CD8-positive, alpha-beta memory T cell (primary cell): ENCODE data around the gene ABRACL. TPM values are rescaled to one million over a fixed set of nuclear protein-coding genes. Genes with fewer than 3 reads are reported as not detected.

ENCODE experiments used
- CTCF ChIA-PET: fragments of 350-600 bp; sonication (Branson Sonifier 250); formaldehyde crosslinking; loops from one replicate; lab custom pipeline; 2021; ENCODE audit warnings: antibody characterized with exemption; lab: Charles Lee
- POLR2A ChIA-PET: fragments of 350-600 bp; sonication (Branson Sonifier 250); formaldehyde crosslinking; loops from one replicate; lab custom pipeline; 2021; ENCODE audit warnings: antibody characterized with exemption; lab: Charles Lee
- DNase-seq, 5 donors: peaks; one replicate each; pipeline versions ENCODE4 v3.0.0 to v3.0.0-alpha.2; 2020 to 2022; ENCODE audit warnings: mixed read lengths in 1 of 5
- H3K27ac ChIP-seq: one replicate; pipeline ENCODE4 v1.7.0; 2013; ENCODE audit warnings: low read depth, mild to moderate bottlenecking, low read length, moderate library complexity
- H3K27me3 ChIP-seq: 2 replicates; pipeline ENCODE4 v1.7.0; 2013; ENCODE audit warnings: low read length, mild to moderate bottlenecking; ENCODE audit not compliant: insufficient read depth, poor library complexity, severe bottlenecking
- H3K36me3 ChIP-seq: 2 replicates; pipeline ENCODE4 v1.7.0; 2013; ENCODE audit warnings: mild to moderate bottlenecking, low read length, moderate library complexity; ENCODE audit not compliant: insufficient read depth
- H3K4me1 ChIP-seq: 2 replicates; pipeline ENCODE4 v1.7.0; 2013; ENCODE audit warnings: mild to moderate bottlenecking, low read length, moderate library complexity; ENCODE audit not compliant: insufficient read depth
- H3K4me3 ChIP-seq: 2 replicates; pipeline ENCODE4 v1.7.0; 2013; ENCODE audit warnings: mild to moderate bottlenecking, low read length
- H3K9me3 ChIP-seq: 2 replicates; pipeline ENCODE4 v1.7.0; 2013; ENCODE audit warnings: mild to moderate bottlenecking, low read length
- H3K27ac Mint-ChIP-seq, 8 donors: one replicate each; pipeline ENCODE4 v1.8.0; 2020 to 2021; ENCODE audit warnings: mixed read lengths in 8 of 8, mild to moderate bottlenecking in 6 of 8, inconsistent platforms in 3 of 8, moderate library complexity in 3 of 8
- H3K27me3 Mint-ChIP-seq, 2 donors: one replicate each; pipeline ENCODE4 v1.8.0; 2020 to 2021; ENCODE audit warnings: mixed read lengths in 2 of 2, mild to moderate bottlenecking in 1 of 2, moderate library complexity in 1 of 2
- H3K36me3 Mint-ChIP-seq, 3 donors: one replicate each; pipeline ENCODE4 v1.8.0; 2020 to 2021; ENCODE audit warnings: mixed read lengths in 3 of 3, inconsistent platforms in 1 of 3, mild to moderate bottlenecking in 1 of 3
- H3K4me1 Mint-ChIP-seq, 3 donors: one replicate each; pipeline ENCODE4 v1.8.0; 2020 to 2021; ENCODE audit warnings: mixed read lengths in 3 of 3, inconsistent platforms in 1 of 3, mild to moderate bottlenecking in 1 of 3
- H3K4me3 Mint-ChIP-seq, 7 donors: one replicate each; pipeline ENCODE4 v1.8.0; 2020 to 2021; ENCODE audit warnings: mixed read lengths in 7 of 7, mild to moderate bottlenecking in 6 of 7, moderate library complexity in 4 of 7, inconsistent platforms in 2 of 7
- H3K9me3 Mint-ChIP-seq, 5 donors: one replicate each; pipeline ENCODE4 v1.8.0; 2020 to 2022; ENCODE audit warnings: mixed read lengths in 5 of 5, mild to moderate bottlenecking in 3 of 5, moderate library complexity in 2 of 5, inconsistent platforms in 1 of 5
- polyA plus RNA-seq: library from polyadenylated mRNA; unstranded; fragments of 300-500 nt; fragmentation: Illumina TruSeq; gene quantifications from one replicate; pipeline ENCODE4 v1.2.3, GENCODE V29; 2021
- total RNA-seq, 2 experiments: library from RNA; stranded (reverse); gene quantifications; one replicate each; pipeline ENCODE4 v1.2.3, GENCODE V29; 2021

Gene ABRACL, protein sequence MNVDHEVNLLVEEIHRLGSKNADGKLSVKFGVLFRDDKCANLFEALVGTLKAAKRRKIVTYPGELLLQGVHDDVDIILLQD
- total RNA-seq (100 to 1,000 TPM; 141 to 145 TPM), polyA plus RNA-seq (212 TPM)

DNA sequence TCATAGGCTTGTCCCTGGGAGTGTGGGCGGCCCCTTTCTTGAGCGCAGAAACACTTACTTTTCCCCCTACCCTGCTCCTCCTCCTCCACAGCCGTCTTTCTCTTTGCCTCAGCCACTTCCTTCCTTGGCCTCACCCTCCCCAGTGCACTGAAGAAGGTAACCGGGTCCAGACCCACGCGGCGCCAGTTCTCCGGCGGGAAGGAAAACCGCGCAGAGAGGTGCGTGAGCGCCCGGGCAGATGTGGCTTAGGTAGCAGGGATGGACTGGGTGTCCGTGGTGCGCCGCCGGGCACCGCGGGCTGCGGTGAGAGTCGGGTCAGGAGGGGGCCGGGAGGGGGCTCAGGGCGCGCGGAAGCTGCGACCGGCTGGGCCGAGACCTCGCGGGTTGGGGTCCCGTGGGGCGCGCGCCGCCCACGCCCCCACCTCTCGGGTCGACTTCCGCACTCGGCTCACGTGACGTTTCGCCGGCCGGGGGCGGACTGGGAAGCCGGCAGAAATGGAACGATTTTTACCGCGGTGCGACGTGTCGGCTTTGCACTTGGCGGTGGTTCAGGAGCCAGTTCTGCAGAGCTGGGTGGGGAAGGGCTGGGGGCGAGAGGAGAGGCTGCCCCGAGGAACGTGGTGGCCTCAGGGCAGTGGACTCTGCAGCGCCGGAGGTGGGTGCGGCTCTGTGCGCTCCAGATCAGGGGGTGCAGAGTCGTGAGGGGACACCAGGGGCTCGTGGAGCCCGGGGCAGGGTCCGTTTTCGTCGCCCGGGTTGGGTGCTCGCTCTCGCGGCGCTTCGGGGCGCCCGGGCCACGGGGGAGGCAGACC is at the start of gene ABRACL:
TSS of gene ABRACL (plus strand) at position 88 of the 812 bp plus-strand sequence. CDS start 5,416 bp downstream, outside the sequence.
- Histone ChIP-seq H3K27me3 (no peaks in the 10 kb centered on the region), H3K36me3 (no peaks in the 10 kb centered on the region), H3K4me1 (peaks cover 20% of the 10 kb centered on the region), H3K27ac (peak within 1 kb of the TSS; percentile 71), H3K9me3 (no peaks in the 10 kb centered on the region), H3K4me3 (peak within 1 kb of the TSS; percentile 70)
- CTCF ChIA-PET: interaction anchor here (1.2 to 2.9 kb wide), 3 partner anchors 39 to 84 kb away, joined by 3 to 12 read pairs (median 4); no protein-coding TSS in a partner anchor
- Mint-ChIP-seq H3K27ac (peak within 1 kb of the TSS; percentile 56 to 99 (median 90)), H3K4me3 (peak within 1 kb of the TSS in 2 of 7 donors; percentile 94 to 98), H3K4me1 (peaks cover 31 to 32% (median 32%) of the 10 kb centered on the region in 3 donors), H3K9me3 (no peaks in the 10 kb centered on the region), H3K36me3 (peaks cover 0 to 20% (median 9%) of the 10 kb centered on the region in 3 donors), H3K27me3 (no peaks in the 10 kb centered on the region)
- POLR2A ChIA-PET: interaction anchor here (0.5 to 1.8 kb wide), 9 partner anchors 8 to 1121 kb away, joined by 3 to 6 read pairs (median 4); partner anchors contain the start of gene CITED2
- DNase-seq: peak; percentile 49 to 82 (median 64)

DNA sequence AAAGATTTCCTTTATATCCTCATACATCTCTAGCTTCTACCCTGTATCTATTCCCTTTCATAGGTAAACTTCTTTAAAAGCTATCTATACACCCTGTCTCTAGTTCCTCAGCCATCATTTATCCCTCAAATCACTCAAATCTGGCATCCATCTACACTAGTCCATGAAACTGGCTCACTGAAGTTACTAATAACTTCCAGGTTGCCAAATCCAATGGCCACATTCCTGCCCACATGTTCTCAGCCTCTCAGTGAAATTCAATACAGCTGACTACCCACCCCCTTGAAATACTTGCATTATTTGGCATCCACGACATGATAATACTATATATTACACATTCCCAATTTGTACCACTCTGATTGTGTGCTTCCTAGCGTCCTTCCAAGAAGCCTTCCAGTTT is 49.2 kb upstream of the ABRACL start:
- POLR2A ChIA-PET: no interaction called here
- Mint-ChIP-seq H3K36me3 (no peaks in the 10 kb centered on the region), H3K9me3 (no peaks in the 10 kb centered on the region), H3K4me3 (no peak overlapping the region), H3K4me1 (peaks cover 40 to 67% (median 55%) of the 10 kb centered on the region in 3 donors), H3K27me3 (no peaks in the 10 kb centered on the region), H3K27ac (peak overlapping the region in 2 of 8 donors; percentile 52 to 62)
- DNase-seq: no peak
- no peaks in the 10 kb centered on the region for H3K36me3 ChIP-seq
- H3K4me3 ChIP-seq: no peak overlapping the region
- H3K4me1 ChIP-seq: peaks cover 24% of the 10 kb centered on the region
- H3K27ac ChIP-seq: no peak overlapping the region
- no peaks in the 10 kb centered on the region for H3K9me3 ChIP-seq
- CTCF ChIA-PET: interaction anchor here (0.6 kb wide), 1 partner anchor 12 kb away, joined by 3 read pairs; no protein-coding TSS in a partner anchor
- H3K27me3 ChIP-seq: no peaks in the 10 kb centered on the region

DNA sequence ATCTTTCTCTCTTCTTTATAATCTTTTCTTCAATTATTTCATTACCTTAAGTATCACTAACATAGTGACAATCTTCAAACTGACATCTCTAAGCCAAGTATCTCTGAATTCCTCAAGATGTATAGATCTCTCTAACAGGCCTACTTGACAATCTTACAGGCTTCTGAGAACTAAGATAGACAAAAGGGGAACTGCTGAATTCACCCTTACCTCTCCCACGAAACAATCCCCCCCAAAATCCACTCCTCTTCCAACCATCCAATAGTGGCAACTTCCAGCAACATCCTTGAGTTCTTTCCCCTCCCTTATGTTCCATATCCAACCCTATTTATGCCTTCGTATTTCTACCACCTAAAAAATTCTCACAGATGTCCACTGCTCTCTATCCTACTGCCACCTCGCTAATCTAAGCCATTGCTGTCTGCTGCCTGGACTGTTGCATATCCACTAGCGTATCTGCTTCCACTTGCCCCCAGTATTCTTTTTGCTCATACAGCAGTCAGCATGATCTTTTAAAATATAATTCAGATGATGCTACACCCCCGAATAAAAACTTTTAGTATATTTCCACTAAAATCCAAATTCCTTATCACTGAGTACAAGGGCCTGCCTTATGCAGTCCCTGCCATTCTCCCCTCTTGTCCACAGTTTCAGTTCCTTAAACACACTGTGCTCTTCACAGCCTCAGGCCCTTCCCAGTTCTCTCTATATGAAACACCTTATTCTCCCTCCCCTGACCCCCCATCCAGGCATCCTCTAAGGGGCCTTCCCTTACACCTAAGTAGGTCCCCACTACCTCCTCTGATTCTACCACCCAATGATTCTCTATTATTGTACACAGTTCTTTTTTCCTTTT is 48.5 kb upstream of the ABRACL start:
- Histone ChIP-seq H3K4me3 (no peak overlapping the region), H3K36me3 (no peaks in the 10 kb centered on the region), H3K27ac (no peak overlapping the region), H3K9me3 (no peaks in the 10 kb centered on the region), H3K27me3 (no peaks in the 10 kb centered on the region), H3K4me1 (peaks cover 31% of the 10 kb centered on the region)
- no peaks in the 10 kb centered on the region for H3K27me3 Mint-ChIP-seq
- peaks cover 33 to 60% (median 51%) of the 10 kb centered on the region in 3 donors for H3K4me1 Mint-ChIP-seq
- H3K9me3 Mint-ChIP-seq: no peaks in the 10 kb centered on the region
- peak overlapping the region in 2 of 8 donors; percentile 5 to 18 for H3K27ac Mint-ChIP-seq
- CTCF ChIA-PET: interaction anchor here (0.6 kb wide), 1 partner anchor 11 kb away, joined by 3 read pairs; no protein-coding TSS in a partner anchor
- no peaks in the 10 kb centered on the region for H3K36me3 Mint-ChIP-seq
- peak overlapping the region in 1 of 7 donors; percentile 18 for H3K4me3 Mint-ChIP-seq
- POLR2A ChIA-PET: no interaction called here
- DNase-seq: no peak

DNA sequence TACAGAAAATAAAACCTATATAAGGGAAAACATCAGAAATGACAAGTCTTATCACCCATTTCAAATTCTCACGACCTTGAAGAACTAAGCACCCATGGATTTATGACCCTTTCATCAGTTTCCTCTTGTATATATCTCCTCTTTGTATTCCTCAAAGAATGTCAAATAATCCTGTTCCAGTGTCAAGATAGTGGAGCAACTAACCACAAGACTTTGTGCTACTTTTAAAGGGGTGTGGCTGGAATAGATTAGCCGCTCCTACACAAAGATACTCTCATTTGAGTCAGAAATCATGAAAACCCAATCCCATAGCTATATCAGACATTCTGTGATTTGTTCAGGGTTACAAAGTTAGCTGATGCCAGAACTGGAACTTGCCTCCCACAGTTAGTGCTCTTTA is 47.1 kb upstream of the ABRACL start:
- CTCF ChIA-PET: no interaction called here
- DNase-seq: no peak
- no peaks in the 10 kb centered on the region for H3K9me3 ChIP-seq
- H3K36me3 Mint-ChIP-seq: no peaks in the 10 kb centered on the region
- H3K4me3 ChIP-seq: no peak overlapping the region
- H3K4me3 Mint-ChIP-seq: no peak overlapping the region
- no peaks in the 10 kb centered on the region for H3K9me3 Mint-ChIP-seq
- H3K4me1 ChIP-seq: peaks cover 44% of the 10 kb centered on the region
- no peaks in the 10 kb centered on the region for H3K27me3 ChIP-seq
- POLR2A ChIA-PET: no interaction called here
- H3K27ac Mint-ChIP-seq: no peak overlapping the region
- no peak overlapping the region for H3K27ac ChIP-seq
- peaks cover 20 to 51% (median 42%) of the 10 kb centered on the region in 3 donors for H3K4me1 Mint-ChIP-seq
- H3K36me3 ChIP-seq: no peaks in the 10 kb centered on the region
- H3K27me3 Mint-ChIP-seq: no peaks in the 10 kb centered on the region

DNA sequence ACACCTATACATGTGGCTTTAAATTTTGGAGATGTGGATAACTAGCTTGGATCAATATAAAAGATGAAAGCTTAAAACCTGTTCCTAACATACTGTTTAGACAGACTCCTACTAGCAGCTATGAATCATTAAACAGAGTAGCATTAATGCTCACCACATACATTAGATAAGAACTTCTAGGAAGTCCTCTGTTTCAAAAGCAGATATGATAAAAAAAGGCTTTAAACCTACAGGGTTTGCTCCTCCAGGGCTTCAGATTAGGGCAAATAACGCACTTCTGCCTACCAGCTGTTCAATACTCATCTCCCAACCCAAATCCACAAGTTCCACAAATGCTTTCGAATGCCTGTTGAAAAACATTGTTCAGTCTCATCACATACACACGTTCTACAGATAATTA is 42.0 kb upstream of the ABRACL start:
- H3K4me3 Mint-ChIP-seq: peak overlapping the region in 5 of 7 donors; percentile 79 to 92 (median 82)
- peak in 1 of 5 donors; percentile 10 for DNase-seq

DNA sequence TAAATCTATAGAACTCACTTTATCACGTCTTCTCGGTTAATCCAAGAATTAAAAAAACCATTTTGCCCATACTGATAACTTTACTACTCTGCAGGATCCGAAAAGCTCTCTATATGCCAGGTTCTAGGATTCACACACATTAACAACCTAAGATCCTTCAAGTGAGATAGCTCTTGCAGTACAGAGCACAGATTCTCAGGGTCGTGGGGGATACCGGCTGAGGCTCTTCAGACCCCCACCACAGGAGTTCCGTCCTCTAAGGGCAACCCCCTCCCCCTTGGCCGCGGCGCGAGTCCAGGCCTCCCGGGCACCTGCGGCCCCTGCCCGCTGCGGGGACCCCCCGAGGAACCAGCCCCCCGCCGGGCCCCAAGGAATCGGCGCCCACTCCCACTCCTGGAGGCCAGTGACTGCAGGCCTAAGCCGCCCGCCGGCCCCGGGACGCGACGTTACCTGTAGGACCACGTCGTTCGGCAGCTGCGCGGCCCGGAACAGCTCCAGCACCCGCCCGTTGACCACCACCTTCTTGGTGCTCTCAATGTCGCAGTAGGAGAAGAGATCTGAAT is 41.4 kb upstream of the ABRACL start:
- POLR2A ChIA-PET: interaction anchor here (0.7 to 1.9 kb wide), 5 partner anchors 46 to 388 kb away, joined by 3 to 11 read pairs (median 4); partner anchors contain the start of genes CITED2 and HECA
- Mint-ChIP-seq H3K9me3 (no peaks in the 10 kb centered on the region), H3K4me3 (peak overlapping the region in 6 of 7 donors; percentile 85 to 92 (median 87)), H3K4me1 (peaks cover 8 to 14% (median 11%) of the 10 kb centered on the region in 3 donors), H3K27me3 (no peaks in the 10 kb centered on the region), H3K27ac (peak overlapping the region in 7 of 8 donors; percentile 48 to 87 (median 80)), H3K36me3 (peaks cover 0 to 6% (median 0%) of the 10 kb centered on the region in 3 donors)
- Histone ChIP-seq H3K36me3 (no peaks in the 10 kb centered on the region), H3K4me3 (peak overlapping the region; percentile 51), H3K4me1 (peaks cover 44% of the 10 kb centered on the region), H3K9me3 (no peaks in the 10 kb centered on the region), H3K27me3 (no peaks in the 10 kb centered on the region), H3K27ac (peak overlapping the region; percentile 66)
- CTCF ChIA-PET: interaction anchor here (0.5 to 2.9 kb wide), 15 partner anchors 28 to 382 kb away, joined by 3 to 11 read pairs (median 3); partner anchors contain the start of gene TXLNB
- peak in 1 of 5 donors; percentile 46 for DNase-seq

More for the DNA sequence above, 42.0 kb upstream of the ABRACL start:
- peak overlapping the region in 7 of 8 donors; percentile 20 to 87 (median 51) for H3K27ac Mint-ChIP-seq
- ChIA-PET CTCF (interaction anchor here (1.0 to 2.9 kb wide), 7 partner anchors 29 to 383 kb away, joined by 3 to 10 read pairs (median 3); no protein-coding TSS in a partner anchor), POLR2A (interaction anchor here (1.0 to 1.3 kb wide), 2 partner anchors 46 to 127 kb away, joined by 3 to 5 read pairs; no protein-coding TSS in a partner anchor)
- H3K27me3 Mint-ChIP-seq: no peaks in the 10 kb centered on the region
- H3K4me1 Mint-ChIP-seq: peaks cover 13 to 15% (median 14%) of the 10 kb centered on the region in 3 donors
- Histone ChIP-seq H3K9me3 (no peaks in the 10 kb centered on the region), H3K27ac (no peak overlapping the region), H3K27me3 (no peaks in the 10 kb centered on the region), H3K4me1 (peaks cover 50% of the 10 kb centered on the region), H3K4me3 (peak overlapping the region; percentile 51), H3K36me3 (no peaks in the 10 kb centered on the region)
- H3K36me3 Mint-ChIP-seq: peaks cover 0 to 6% (median 0%) of the 10 kb centered on the region in 3 donors
- H3K9me3 Mint-ChIP-seq: no peaks in the 10 kb centered on the region
